GM03348 (cell line): ENCODE data around the gene ZNF672.
"Not testable (repeated sequence)": the region's sequence is repeated elsewhere in the genome, so short reads cannot be mapped to it uniquely, and the experiment has no call there.

Experiments used
- DNase-seq: peaks from one replicate; pipeline ENCODE4 v3.0.0; 2012; ENCODE audit warnings: low spot score

ZNF672 gene

GRCh38 chr1:248837781-248838356 is at the start of gene ZNF672:
Gene ZNF672, plus strand, starts transcription at chr1:248838224. Its CDS starts 9,051 bp downstream, at chr1:248847275.
- peak; percentile 98 for DNase-seq

- no peak for DNase-seq
These were observed 49.7 kb upstream of the ZNF672 start for GRCh38 chr1:248788327-248788726.

- not testable (repeated sequence) for DNase-seq
These were observed 48.7 kb upstream of the ZNF672 start for GRCh38 chr1:248789337-248789736.

GRCh38 chr1:248790456-248790855 is 47.6 kb upstream of the ZNF672 start:
- no peak for DNase-seq

- no peak for DNase-seq
These were observed 47.0 kb upstream of the ZNF672 start for GRCh38 chr1:248791010-248791409.

- DNase-seq, result no peak
These were observed 45.7 kb upstream of the ZNF672 start for GRCh38 chr1:248792342-248792741.

GRCh38 chr1:248793592-248793991 is 44.4 kb upstream of the ZNF672 start:
- DNase-seq, result no peak

GRCh38 chr1:248794663-248795062 is 43.4 kb upstream of the ZNF672 start:
- DNase-seq, result not testable (repeated sequence)

GRCh38 chr1:248798791-248799190 is 39.2 kb upstream of the ZNF672 start:
- DNase-seq, result no peak

- DNase-seq, result no peak
These were observed 37.6 kb upstream of the ZNF672 start for GRCh38 chr1:248800459-248800858.

- no peak for DNase-seq
These were observed 35.6 kb upstream of the ZNF672 start for GRCh38 chr1:248802454-248802853.

- DNase-seq, result not testable (repeated sequence)
These were observed 34.5 kb upstream of the ZNF672 start for GRCh38 chr1:248803501-248803900.

GRCh38 chr1:248804771-248805681 is 33.0 kb upstream of the ZNF672 start:
- DNase-seq, result no peak

GRCh38 chr1:248805876-248806275 is 32.1 kb upstream of the ZNF672 start:
- no peak for DNase-seq

GRCh38 chr1:248807067-248807737 is 30.8 kb upstream of the ZNF672 start:
- DNase-seq, result peak; percentile 66

- DNase-seq, result no peak
These were observed 29.1 kb upstream of the ZNF672 start for GRCh38 chr1:248808876-248809275.

- no peak for DNase-seq
These were observed 27.9 kb upstream of the ZNF672 start for GRCh38 chr1:248810000-248810726.

- DNase-seq, result peak; percentile 48
These were observed 27.1 kb upstream of the ZNF672 start for GRCh38 chr1:248810727-248811513.

GRCh38 chr1:248811514-248812490 is 26.2 kb upstream of the ZNF672 start:
- no peak for DNase-seq
